PC-9 (cell line): ENCODE data around the gene NR1H2. TPM values are rescaled to one million over a fixed set of nuclear protein-coding genes. Genes with fewer than 3 reads are reported as not detected.

Source experiments
- BruUV-seq: library from RNA; stranded (reverse); fragments of 400-500 nt; replicated peaks from 2 replicates; lab custom pipeline; 2021; lab: Mats Ljungman, UMichigan
- CTCF ChIA-PET: fragments of 300-600 bp; sonication (Branson Sonifier 250); formaldehyde crosslinking; loops from one replicate; lab custom pipeline; 2022; ENCODE audit warnings: antibody characterized with exemption; lab: Charles Lee
- POLR2A ChIA-PET: fragments of 300-600 bp; sonication (Branson Sonifier 250); formaldehyde crosslinking; loops from one replicate; lab custom pipeline; 2022; ENCODE audit warnings: antibody characterized with exemption; ENCODE audit not compliant: unreplicated experiment; lab: Charles Lee
- DNase-seq, 2 experiments: peaks; one replicate each; pipeline versions ENCODE4 v3.0.0 to v3.0.0-alpha.2; 2015 to 2022; ENCODE audit warnings: mixed read lengths in 1 of 2
- H2AFZ ChIP-seq: fragments of 200-600 bp; sonication (generic); 2 replicates; pipeline ENCODE4 v1.8.1; 2017; ENCODE audit warnings: antibody characterized with exemption
- H3F3A ChIP-seq: fragments of 200-600 bp; sonication (generic); 2 replicates; pipeline ENCODE4 v1.8.1; 2017; ENCODE audit warnings: antibody characterized with exemption, mild to moderate bottlenecking, low read depth; ENCODE audit not compliant: insufficient read depth
- H3K27ac ChIP-seq: fragments of 200-600 bp; sonication (generic); 2 replicates; pipeline ENCODE4 v1.6.1; 2016; ENCODE audit warnings: mixed run types
- H3K27me3 ChIP-seq: fragments of 200-600 bp; sonication (generic); 2 replicates; pipeline ENCODE4 v1.6.1; 2016; ENCODE audit warnings: low read depth, mixed run types; ENCODE audit not compliant: insufficient read depth
- H3K36me3 ChIP-seq: fragments of 200-600 bp; sonication (generic); 2 replicates; pipeline ENCODE4 v1.6.1; 2016; ENCODE audit warnings: low read depth, mixed run types
- H3K4me1 ChIP-seq: fragments of 200-600 bp; sonication (generic); replicated peaks from 2 replicates; pipeline ENCODE4 v1.6.1; 2016; ENCODE audit warnings: mixed run types; ENCODE audit not compliant: insufficient read depth
- H3K4me2 ChIP-seq: fragments of 200-600 bp; sonication (generic); 2 replicates; pipeline ENCODE4 v1.6.1; 2017; ENCODE audit warnings: mixed run types
- H3K4me3 ChIP-seq: fragments of 200-600 bp; sonication (generic); 2 replicates; pipeline ENCODE4 v1.6.1; 2016; ENCODE audit warnings: mixed run types
- H3K79me2 ChIP-seq: fragments of 200-600 bp; sonication (generic); 2 replicates; pipeline ENCODE4 v1.6.1; 2017; ENCODE audit warnings: low read depth, mixed run types
- H3K9me2 ChIP-seq: fragments of 200-600 bp; sonication (generic); 2 replicates; pipeline ENCODE4 v1.8.1; 2017; ENCODE audit warnings: mild to moderate bottlenecking; ENCODE audit not compliant: insufficient read depth
- H3K9me3 ChIP-seq: fragments of 200-600 bp; sonication (generic); 2 replicates; pipeline ENCODE4 v1.8.1; 2016; ENCODE audit warnings: low read depth; ENCODE audit not compliant: insufficient read depth
- H4K20me1 ChIP-seq: fragments of 200-600 bp; sonication (generic); 2 replicates; pipeline ENCODE4 v1.8.1; 2017; ENCODE audit not compliant: insufficient read depth
- CTCF ChIP-seq: fragments of 200-600 bp; sonication (generic); conservative IDR thresholded peaks from 2 replicates; pipeline ENCODE4 v1.6.1; 2017; ENCODE audit warnings: mixed run types, antibody characterized with exemption, mild to moderate bottlenecking, moderate library complexity
- EZH2 ChIP-seq: fragments of 200-600 bp; sonication (generic); IDR thresholded peaks from 2 replicates; pipeline ENCODE4 v1.8.0; 2017; ENCODE audit warnings: antibody characterized with exemption, low read depth
- intact Hi-C: fragments of 100-400 bp; cut with micrococcal nuclease; formaldehyde crosslinking; loops from one replicate; pipeline ENCODE4 v1.10.0; 2022; ENCODE audit not compliant: unreplicated experiment
- total RNA-seq: library from RNA; stranded (reverse); gene quantifications from 2 replicates; pipeline ENCODE4 v1.2.3, GENCODE V29; 2021

Gene NR1H2
- total RNA-seq, 1 experiment from 2014 or later: 77.5 TPM

- intact Hi-C loops: no loop called here
- peaks cover 28% of the 10 kb centered on the region for H3K36me3 ChIP-seq
These were observed 5.8 kb downstream of the NR1H2 start for GRCh38 chr19:50381881-50382729.

GRCh38 chr19:50383001-50383851 is 7.0 kb downstream of the NR1H2 start:
- Histone ChIP-seq H3K27ac (peak overlapping the region; percentile 15), H3K79me2 (peaks cover 38% of the 10 kb centered on the region), H3K36me3 (peaks cover 21% of the 10 kb centered on the region), H3K4me2 (peak overlapping the region; percentile 69), H4K20me1 (peaks cover 26% of the 10 kb centered on the region), H3K4me3 (peak overlapping the region; percentile 78; the same call in 1 of the 2 replicates), H3K9me2 (no peaks in the 10 kb centered on the region), H3K4me1 (peaks cover 10% of the 10 kb centered on the region; the same call in 1 of the 2 replicates), H3F3A (peaks cover 22% of the 10 kb centered on the region), H3K27me3 (no peaks in the 10 kb centered on the region), H3K9me3 (no peaks in the 10 kb centered on the region), H2AFZ (no peak overlapping the region)
- intact Hi-C loops: no loop called here
- POLR2A ChIA-PET: no interaction called here
- no TSS peak for BruUV-seq
- TF ChIP-seq CTCF: no peak
- TF ChIP-seq EZH2: no peak
- CTCF ChIA-PET: interaction anchor here (0.6 kb wide), 1 partner anchor 32 kb away, joined by 13 read pairs; no protein-coding TSS in a partner anchor
- no peak for DNase-seq

More at GRCh38 chr19:50381881-50382729, 5.8 kb downstream of the NR1H2 start:
- no peaks in the 10 kb centered on the region for H3K9me2 ChIP-seq
- CTCF ChIA-PET: no interaction called here
- peaks cover 37% of the 10 kb centered on the region for H3K79me2 ChIP-seq
- peaks cover 10% of the 10 kb centered on the region; the same call in 1 of the 2 replicates for H3K4me1 ChIP-seq
- H3K9me3 ChIP-seq: no peaks in the 10 kb centered on the region
- peaks cover 37% of the 10 kb centered on the region for H4K20me1 ChIP-seq
- no peaks in the 10 kb centered on the region for H3K27me3 ChIP-seq
- no peak overlapping the region for H3K4me3 ChIP-seq
- peaks cover 31% of the 10 kb centered on the region for H3F3A ChIP-seq
- H2AFZ ChIP-seq: no peak overlapping the region
- H3K27ac ChIP-seq: no peak overlapping the region
- TF ChIP-seq CTCF: no peak
- no peak for TF ChIP-seq EZH2
- H3K4me2 ChIP-seq: no peak overlapping the region
- BruUV-seq: no TSS peak
- POLR2A ChIA-PET: no interaction called here
- no peak for DNase-seq
